ENCODE results near the gene CARD19.

CARD19 gene

DNA sequence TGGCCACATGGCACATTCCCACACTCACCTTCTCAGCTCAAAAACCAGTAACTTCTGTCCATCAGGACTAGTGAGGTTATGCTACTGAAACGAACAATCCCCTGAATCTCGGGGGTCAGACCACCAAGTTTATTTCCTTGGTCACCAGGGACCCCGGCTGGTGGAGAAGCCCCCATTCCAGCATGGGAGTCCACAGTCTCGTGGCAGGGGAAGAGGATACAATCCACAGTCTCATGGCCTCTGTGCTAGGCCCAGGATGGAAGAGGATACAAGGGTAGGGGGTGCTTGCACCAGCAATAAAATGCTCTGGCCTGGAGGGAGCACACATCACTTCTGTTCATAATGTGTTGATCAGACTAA is 7.4 kb upstream of the CARD19 start:
- H2AK5ac ChIP-seq (ENCODE audit: low read depth, low read length) = no peak overlapping the region
- H4K91ac ChIP-seq (ENCODE audit: low read depth, low read length, poor library complexity) = no peak overlapping the region
- no peak overlapping the region for H4K8ac ChIP-seq (ENCODE audit: low read depth, low read length)
- peaks cover 0 to 3% (median 0%) of the 10 kb centered on the region in 3 experiments for H3K27me3 ChIP-seq (ENCODE audit: control insufficient read depth in 3 of 3, insufficient read depth in 3 of 3, low read depth in 1 of 3, low read length in 3 of 3)
- peaks cover 1 to 8% of the 10 kb centered on the region in 2 donors for H3K4me1 ChIP-seq (ENCODE audit: control insufficient read depth in 2 of 2, insufficient read depth in 1 of 2, low read depth in 1 of 2, low read length in 2 of 2)
- H2AFZ ChIP-seq (ENCODE audit: low read length) = no peak overlapping the region
- H2BK5ac ChIP-seq (ENCODE audit: low read length) = no peak overlapping the region
- H3K14ac ChIP-seq (ENCODE audit: low read length) = no peak overlapping the region
- H3K4me2 ChIP-seq (ENCODE audit: insufficient read depth, low read length, poor library complexity, severe bottlenecking) = no peak overlapping the region
- no peak overlapping the region for H2BK12ac ChIP-seq (ENCODE audit: low read length)
- H3K36me3 ChIP-seq (replicated peaks in 1 of 2; ENCODE audit: control insufficient read depth in 2 of 2, insufficient read depth in 2 of 2, low read length in 2 of 2) = no peaks in the 10 kb centered on the region
- H3K79me1 ChIP-seq (ENCODE audit: low read depth, low read length) = no peaks in the 10 kb centered on the region
- no peak overlapping the region for H3K4me3 ChIP-seq (ENCODE audit: low read length in 2 of 2)
- H3K9me3 ChIP-seq (replicated peaks in 1 of 2; ENCODE audit: control insufficient read depth in 2 of 2, insufficient read depth in 1 of 2, low read depth in 1 of 2, low read length in 2 of 2) = peaks cover 0 to 1% of the 10 kb centered on the region in 2 donors
- no peak overlapping the region for H3K4ac ChIP-seq (ENCODE audit: low read length)
- no peak overlapping the region for H3K27ac ChIP-seq (replicated peaks; ENCODE audit: low read length)
- no peak overlapping the region for H3K9ac ChIP-seq (ENCODE audit: low read depth, low read length, poor library complexity)
- H3K18ac ChIP-seq (ENCODE audit: low read length) = no peak overlapping the region
- no peak overlapping the region for H2BK15ac ChIP-seq (ENCODE audit: low read length)
- no CpG with 5 or more reads among the region's 4 CpGs for WGBS, 2 donors (ENCODE audit: extremely low coverage in 2 of 2, insufficient read length in 2 of 2, insufficient replicate concordance in 1 of 2)
- no peak for DNase-seq (ENCODE audit: low spot score)
- H3K23ac ChIP-seq (ENCODE audit: low read depth, low read length, poor library complexity) = no peak overlapping the region
- H2BK120ac ChIP-seq (ENCODE audit: low read depth, low read length) = no peak overlapping the region

DNA sequence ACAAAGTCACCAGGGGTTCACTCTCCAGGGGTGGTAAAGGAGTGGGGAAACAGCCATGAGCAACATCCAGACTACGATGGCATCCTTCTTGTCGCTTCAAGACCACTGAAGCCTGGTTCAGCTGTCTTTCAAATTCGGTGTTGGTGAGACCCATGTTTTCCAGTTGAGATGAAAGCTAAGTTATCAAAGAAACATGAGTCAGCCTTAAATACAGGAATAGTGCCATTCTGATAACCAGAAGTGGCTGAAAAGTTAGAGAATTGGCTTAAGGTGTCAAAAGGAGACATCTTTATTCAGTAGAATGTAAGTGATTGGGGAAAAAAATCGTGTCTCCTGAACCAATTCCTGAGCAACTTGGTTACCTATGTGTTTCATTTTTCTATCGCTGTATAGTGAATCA is 7.0 kb upstream of the CARD19 start:
- H3K4me1 ChIP-seq (ENCODE audit: control insufficient read depth in 2 of 2, insufficient read depth in 1 of 2, low read depth in 1 of 2, low read length in 2 of 2) = peaks cover 1 to 10% of the 10 kb centered on the region in 2 donors
- no peak overlapping the region for H2AK5ac ChIP-seq (ENCODE audit: low read depth, low read length)
- H3K4me3 ChIP-seq (ENCODE audit: low read length in 2 of 2) = no peak overlapping the region
- no peak overlapping the region for H2AFZ ChIP-seq (ENCODE audit: low read length)
- H3K27me3 ChIP-seq (ENCODE audit: control insufficient read depth in 3 of 3, insufficient read depth in 3 of 3, low read depth in 1 of 3, low read length in 3 of 3) = peaks cover 0 to 3% (median under 1%) of the 10 kb centered on the region in 3 experiments
- H2BK5ac ChIP-seq (ENCODE audit: low read length) = no peak overlapping the region
- H3K9ac ChIP-seq (ENCODE audit: low read depth, low read length, poor library complexity) = no peak overlapping the region
- H3K14ac ChIP-seq (ENCODE audit: low read length) = no peak overlapping the region
- no peak overlapping the region for H4K8ac ChIP-seq (ENCODE audit: low read depth, low read length)
- no peak overlapping the region for H3K23ac ChIP-seq (ENCODE audit: low read depth, low read length, poor library complexity)
- no peak overlapping the region for H2BK15ac ChIP-seq (ENCODE audit: low read length)
- H2BK120ac ChIP-seq (ENCODE audit: low read depth, low read length) = no peak overlapping the region
- no peaks in the 10 kb centered on the region for H3K36me3 ChIP-seq (replicated peaks in 1 of 2; ENCODE audit: control insufficient read depth in 2 of 2, insufficient read depth in 2 of 2, low read length in 2 of 2)
- no peak overlapping the region for H4K91ac ChIP-seq (ENCODE audit: low read depth, low read length, poor library complexity)
- no CpG with 5 or more reads among the region's 5 CpGs for WGBS, 2 donors (ENCODE audit: extremely low coverage in 2 of 2, insufficient read length in 2 of 2, insufficient replicate concordance in 1 of 2)
- H3K4me2 ChIP-seq (ENCODE audit: insufficient read depth, low read length, poor library complexity, severe bottlenecking) = no peak overlapping the region
- no peak overlapping the region for H3K18ac ChIP-seq (ENCODE audit: low read length)
- H3K9me3 ChIP-seq (replicated peaks in 1 of 2; ENCODE audit: control insufficient read depth in 2 of 2, insufficient read depth in 1 of 2, low read depth in 1 of 2, low read length in 2 of 2) = peaks cover 0 to 1% of the 10 kb centered on the region in 2 donors
- no peak for DNase-seq (ENCODE audit: low spot score)
- H3K27ac ChIP-seq (replicated peaks; ENCODE audit: low read length) = no peak overlapping the region
- no peak overlapping the region for H2BK12ac ChIP-seq (ENCODE audit: low read length)
- H3K4ac ChIP-seq (ENCODE audit: low read length) = no peak overlapping the region
- H3K79me1 ChIP-seq (ENCODE audit: low read depth, low read length) = no peaks in the 10 kb centered on the region

DNA sequence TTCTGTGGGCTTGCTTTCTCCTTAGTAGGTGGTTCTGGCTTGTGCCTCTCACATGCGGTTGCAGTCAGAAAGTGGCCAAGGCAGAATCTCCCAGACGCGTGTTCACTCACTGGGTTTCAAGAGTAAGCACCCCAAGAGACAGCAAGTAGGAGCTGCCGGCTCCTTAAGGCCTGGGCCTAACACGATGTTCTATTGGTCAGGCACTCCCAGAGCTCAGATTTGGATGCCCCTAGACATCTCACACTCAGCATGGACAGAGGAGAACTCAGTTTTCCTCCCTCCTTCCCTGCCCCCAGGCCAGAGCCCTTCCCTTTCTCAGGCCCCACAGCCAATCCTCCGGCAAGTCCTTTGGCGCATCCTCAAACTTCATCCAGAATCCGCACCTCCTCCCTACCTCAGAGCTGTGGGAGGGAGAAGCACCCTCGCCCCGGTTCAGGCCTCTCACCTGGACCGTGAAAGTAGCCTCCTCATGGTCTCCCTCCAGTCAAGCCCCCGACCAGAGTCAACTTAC is 6.5 kb upstream of the CARD19 start:
- H4K8ac ChIP-seq (ENCODE audit: low read depth, low read length) = no peak overlapping the region
- H3K27me3 ChIP-seq (ENCODE audit: control insufficient read depth in 3 of 3, insufficient read depth in 3 of 3, low read depth in 1 of 3, low read length in 3 of 3) = peaks cover 0 to 3% (median 2%) of the 10 kb centered on the region in 3 experiments
- no peak overlapping the region for H2BK5ac ChIP-seq (ENCODE audit: low read length)
- no peak overlapping the region for H2BK15ac ChIP-seq (ENCODE audit: low read length)
- H3K4me3 ChIP-seq (ENCODE audit: low read length in 2 of 2) = no peak overlapping the region
- H2BK12ac ChIP-seq (ENCODE audit: low read length) = no peak overlapping the region
- H2BK120ac ChIP-seq (ENCODE audit: low read depth, low read length) = no peak overlapping the region
- no peak for DNase-seq (ENCODE audit: low spot score)
- H3K4me1 ChIP-seq (ENCODE audit: control insufficient read depth in 2 of 2, insufficient read depth in 1 of 2, low read depth in 1 of 2, low read length in 2 of 2) = peaks cover 1 to 10% of the 10 kb centered on the region in 2 donors
- no peak overlapping the region for H3K14ac ChIP-seq (ENCODE audit: low read length)
- H3K79me1 ChIP-seq (ENCODE audit: low read depth, low read length) = no peaks in the 10 kb centered on the region
- H3K18ac ChIP-seq (ENCODE audit: low read length) = no peak overlapping the region
- no peak overlapping the region for H2AK5ac ChIP-seq (ENCODE audit: low read depth, low read length)
- H3K4ac ChIP-seq (ENCODE audit: low read length) = no peak overlapping the region
- no peak overlapping the region for H2AFZ ChIP-seq (ENCODE audit: low read length)
- H3K23ac ChIP-seq (ENCODE audit: low read depth, low read length, poor library complexity) = no peak overlapping the region
- WGBS, 2 donors (ENCODE audit: extremely low coverage in 2 of 2, insufficient read length in 2 of 2, insufficient replicate concordance in 1 of 2) = no CpG with 5 or more reads among the region's 12 CpGs
- H3K36me3 ChIP-seq (replicated peaks in 1 of 2; ENCODE audit: control insufficient read depth in 2 of 2, insufficient read depth in 2 of 2, low read length in 2 of 2) = no peaks in the 10 kb centered on the region
- H3K9ac ChIP-seq (ENCODE audit: low read depth, low read length, poor library complexity) = no peak overlapping the region
- peaks cover 0 to 1% of the 10 kb centered on the region in 2 donors for H3K9me3 ChIP-seq (replicated peaks in 1 of 2; ENCODE audit: control insufficient read depth in 2 of 2, insufficient read depth in 1 of 2, low read depth in 1 of 2, low read length in 2 of 2)
- no peak overlapping the region for H4K91ac ChIP-seq (ENCODE audit: low read depth, low read length, poor library complexity)
- H3K27ac ChIP-seq (replicated peaks; ENCODE audit: low read length) = no peak overlapping the region
- no peak overlapping the region for H3K4me2 ChIP-seq (ENCODE audit: insufficient read depth, low read length, poor library complexity, severe bottlenecking)

DNA sequence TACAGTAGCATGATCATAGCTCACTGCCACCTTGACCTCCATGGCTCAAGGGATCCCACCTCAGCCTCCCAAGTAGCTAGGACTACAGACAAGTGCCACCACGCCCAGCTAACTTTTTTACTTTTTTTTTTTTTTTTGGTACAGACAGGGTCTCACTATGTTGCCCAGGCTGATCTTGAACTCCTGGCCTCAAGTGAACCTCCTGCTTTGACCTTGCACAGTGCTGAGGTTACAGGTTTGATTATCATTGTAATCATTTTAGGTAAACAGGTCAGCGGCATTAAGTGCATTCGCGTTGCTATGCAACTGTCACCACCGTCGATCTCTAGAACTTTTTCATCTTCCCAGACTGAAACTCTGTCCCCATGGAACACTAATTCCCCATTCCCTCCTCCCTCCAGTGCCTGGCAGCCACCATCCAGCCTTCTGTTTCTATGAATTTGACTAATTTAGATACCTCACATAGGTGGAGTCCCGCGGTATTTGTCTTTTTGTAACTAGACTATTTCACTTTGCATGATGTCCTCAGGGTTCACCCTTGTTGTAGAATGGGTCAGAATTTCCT is 5.8 kb upstream of the CARD19 start:
- Histone ChIP-seq H3K27ac (replicated peaks; ENCODE audit: low read length) (no peak overlapping the region), H3K23ac (ENCODE audit: low read depth, low read length, poor library complexity) (no peak overlapping the region), H2BK5ac (ENCODE audit: low read length) (no peak overlapping the region), H3K4me1 (ENCODE audit: control insufficient read depth in 2 of 2, insufficient read depth in 1 of 2, low read depth in 1 of 2, low read length in 2 of 2) (peaks cover 1 to 10% of the 10 kb centered on the region in 2 donors), H2BK120ac (ENCODE audit: low read depth, low read length) (no peak overlapping the region), H3K9ac (ENCODE audit: low read depth, low read length, poor library complexity) (no peak overlapping the region), H3K4me2 (ENCODE audit: insufficient read depth, low read length, poor library complexity, severe bottlenecking) (no peak overlapping the region), H3K18ac (ENCODE audit: low read length) (no peak overlapping the region), H4K91ac (ENCODE audit: low read depth, low read length, poor library complexity) (no peak overlapping the region), H2AFZ (ENCODE audit: low read length) (no peak overlapping the region), H3K9me3 (replicated peaks in 1 of 2; ENCODE audit: control insufficient read depth in 2 of 2, insufficient read depth in 1 of 2, low read depth in 1 of 2, low read length in 2 of 2) (peaks cover 0 to 1% of the 10 kb centered on the region in 2 donors), H2AK5ac (ENCODE audit: low read depth, low read length) (no peak overlapping the region), H3K14ac (ENCODE audit: low read length) (no peak overlapping the region), H3K4me3 (ENCODE audit: low read length in 2 of 2) (no peak overlapping the region), H3K4ac (ENCODE audit: low read length) (no peak overlapping the region), H2BK12ac (ENCODE audit: low read length) (no peak overlapping the region), H3K27me3 (ENCODE audit: control insufficient read depth in 3 of 3, insufficient read depth in 3 of 3, low read depth in 1 of 3, low read length in 3 of 3) (peaks cover 0 to 3% (median 2%) of the 10 kb centered on the region in 3 experiments), H2BK15ac (ENCODE audit: low read length) (no peak overlapping the region), H4K8ac (ENCODE audit: low read depth, low read length) (no peak overlapping the region), H3K36me3 (replicated peaks in 1 of 2; ENCODE audit: control insufficient read depth in 2 of 2, insufficient read depth in 2 of 2, low read length in 2 of 2) (no peaks in the 10 kb centered on the region), H3K79me1 (ENCODE audit: low read depth, low read length) (no peaks in the 10 kb centered on the region)
- DNase-seq (ENCODE audit: low spot score) = no peak
- WGBS, 2 donors (ENCODE audit: extremely low coverage in 2 of 2, insufficient read length in 2 of 2, insufficient replicate concordance in 1 of 2) = no CpG with 5 or more reads among the region's 8 CpGs
